GM23338 (cell line): ENCODE results near the gene HEXB. TPM values are rescaled to one million over a fixed set of nuclear protein-coding genes. Genes with fewer than 3 reads are reported as not detected.

Experiments
- ATAC-seq: fragments of 200-7000 bp; cut with Tn5 transposase; 3 replicates; pipeline ENCODE4 v1.9.1; 2020
- DNase-seq: peaks from one replicate; pipeline ENCODE4 v3.0.0-alpha.2; 2015; ENCODE audit warnings: low spot score
- H2AFZ ChIP-seq: fragments of 200-600 bp; sonication (generic); 2 replicates; pipeline ENCODE4 v1.8.0; 2016; ENCODE audit warnings: antibody characterized with exemption, mild to moderate bottlenecking, moderate library complexity
- H3F3A ChIP-seq: fragments of 200-600 bp; sonication (generic); replicated peaks from 2 replicates; pipeline ENCODE4 v1.8.0; 2017; ENCODE audit warnings: antibody characterized with exemption, mixed run types, low read depth
- H3K27ac ChIP-seq: fragments of 200-600 bp; sonication (generic); 2 replicates; pipeline ENCODE4 v1.6.1; 2016; ENCODE audit warnings: low read depth
- H3K27me3 ChIP-seq: fragments of 200-600 bp; sonication (generic); 2 replicates; pipeline ENCODE4 v1.8.0; 2016; ENCODE audit warnings: mild to moderate bottlenecking, mixed run types, moderate library complexity; ENCODE audit not compliant: insufficient read depth
- H3K36me3 ChIP-seq: fragments of 200-600 bp; sonication (generic); 2 replicates; pipeline ENCODE4 v1.8.0; 2016; ENCODE audit warnings: mild to moderate bottlenecking; ENCODE audit not compliant: insufficient read depth
- H3K4me1 ChIP-seq: fragments of 200-600 bp; sonication (generic); 2 replicates; pipeline ENCODE4 v1.8.0; 2016; ENCODE audit warnings: mild to moderate bottlenecking, moderate library complexity; ENCODE audit not compliant: insufficient read depth
- H3K4me2 ChIP-seq: fragments of 200-600 bp; sonication (generic); 2 replicates; pipeline ENCODE4 v1.7.1; 2017; ENCODE audit warnings: mixed run types
- H3K4me3 ChIP-seq: fragments of 200-600 bp; sonication (generic); 2 replicates; pipeline ENCODE4 v1.6.1; 2016; ENCODE audit warnings: mixed run types
- H3K79me2 ChIP-seq: fragments of 200-600 bp; sonication (generic); replicated peaks from 2 replicates; pipeline ENCODE4 v1.8.0; 2017; ENCODE audit warnings: mild to moderate bottlenecking; ENCODE audit not compliant: insufficient read depth
- H3K9me2 ChIP-seq: fragments of 200-600 bp; sonication (generic); 2 replicates; pipeline ENCODE4 v1.8.0; 2017; ENCODE audit not compliant: insufficient read depth
- H4K20me1 ChIP-seq: fragments of 200-600 bp; sonication (generic); replicated peaks from 2 replicates; pipeline ENCODE4 v1.8.0; 2017; ENCODE audit warnings: mild to moderate bottlenecking; ENCODE audit not compliant: insufficient read depth
- H3K27ac Mint-ChIP-seq: 2 replicates; pipeline ENCODE4 v1.8.0; 2020; ENCODE audit warnings: inconsistent platforms, mild to moderate bottlenecking, moderate library complexity, mixed read lengths
- H3K27me3 Mint-ChIP-seq: 3 replicates; pipeline ENCODE4 v1.8.0; 2022; ENCODE audit warnings: low read depth, mild to moderate bottlenecking, moderate library complexity, mixed read lengths, inconsistent platforms; ENCODE audit not compliant: insufficient read depth, poor library complexity
- H3K36me3 Mint-ChIP-seq: 3 replicates; pipeline ENCODE4 v1.8.0; 2021; ENCODE audit warnings: low read depth, mild to moderate bottlenecking, inconsistent platforms, moderate library complexity, mixed read lengths
- H3K4me1 Mint-ChIP-seq: 3 replicates; pipeline ENCODE4 v1.8.0; 2020; ENCODE audit warnings: mild to moderate bottlenecking, inconsistent platforms, mixed read lengths
- H3K4me3 Mint-ChIP-seq: 3 replicates; pipeline ENCODE4 v1.8.0; 2021; ENCODE audit warnings: moderate library complexity, mild to moderate bottlenecking, inconsistent platforms, mixed read lengths
- H3K9me3 Mint-ChIP-seq: 3 replicates; pipeline ENCODE4 v1.8.0; 2020; ENCODE audit warnings: moderate library complexity, mild to moderate bottlenecking, inconsistent platforms, mixed read lengths
- EZH2 ChIP-seq: fragments of 200-600 bp; sonication (generic); IDR thresholded peaks from one replicate; pipeline ENCODE4 v1.8.0; 2017; ENCODE audit warnings: antibody characterized with exemption, mild to moderate bottlenecking, low read depth; ENCODE audit not compliant: unreplicated experiment
- EZH2phosphoT487 ChIP-seq: fragments of 200-600 bp; sonication (generic); IDR thresholded peaks from one replicate; pipeline ENCODE4 v1.8.1; 2018; ENCODE audit warnings: antibody characterized with exemption; ENCODE audit not compliant: unreplicated experiment
- JUNB ChIP-seq: IDR thresholded peaks from one replicate; pipeline ENCODE4 v1.6.1; 2016; ENCODE audit warnings: antibody characterized with exemption; ENCODE audit not compliant: unreplicated experiment
- NANOG ChIP-seq: IDR thresholded peaks from 2 replicates; pipeline ENCODE4 v1.6.1; 2016; ENCODE audit warnings: antibody characterized with exemption, borderline replicate concordance
- POLR2AphosphoS5 ChIP-seq: IDR thresholded peaks from 2 replicates; pipeline ENCODE4 v1.6.1; 2016; ENCODE audit warnings: antibody characterized with exemption, low read depth
- STAT1 ChIP-seq: IDR thresholded peaks from one replicate; pipeline ENCODE4 v1.6.1; 2016; ENCODE audit warnings: antibody characterized with exemption; ENCODE audit not compliant: unreplicated experiment
- ZNF114 ChIP-seq: fragments of 250-450 bp; sonication (Bioruptor Pico); IDR thresholded peaks from 2 replicates; pipeline ENCODE4 v1.5.0; 2020; ENCODE audit warnings: mild to moderate bottlenecking, moderate library complexity
- ZNF331 ChIP-seq: fragments of 250-450 bp; sonication (Bioruptor Pico); IDR thresholded peaks from 2 replicates; pipeline ENCODE4 v1.5.0; 2020; ENCODE audit warnings: low read depth, mild to moderate bottlenecking, moderate library complexity
- polyA plus RNA-seq: library from polyadenylated mRNA; unstranded; fragments of >200 nt; fragmentation: Nextera tagmentation; extraction: Ambion mirVana; gene quantifications from 2 replicates; pipeline ENCODE4 v1.2.1, GENCODE V29; 2016
- total RNA-seq: library from RNA; depleted of rRNA; stranded (reverse); fragments of >200 nt; shearing (Covaris generic); gene quantifications from 2 replicates; pipeline ENCODE4 v1.2.3, GENCODE V29; 2014
- TF ChIP-seq, protein P1 (sequence below): IDR thresholded peaks from 2 replicates; pipeline ENCODE4 v1.6.1; 2016; ENCODE audit warnings: antibody characterized with exemption
- TF ChIP-seq, protein P2 (sequence below): fragments of 250-450 bp; sonication (Bioruptor Pico); IDR thresholded peaks from 2 replicates; pipeline ENCODE4 v1.5.0; 2020; ENCODE audit warnings: mild to moderate bottlenecking, moderate library complexity
- TF ChIP-seq, protein P3 (sequence below): IDR thresholded peaks from one replicate; pipeline ENCODE4 v1.6.1; 2018; ENCODE audit warnings: antibody characterized with exemption; ENCODE audit not compliant: unreplicated experiment

The HEXB gene
- total and polyA plus RNA-seq, 2 experiments from 2014 or later, result 49.2 to 70.8 TPM

DNA sequence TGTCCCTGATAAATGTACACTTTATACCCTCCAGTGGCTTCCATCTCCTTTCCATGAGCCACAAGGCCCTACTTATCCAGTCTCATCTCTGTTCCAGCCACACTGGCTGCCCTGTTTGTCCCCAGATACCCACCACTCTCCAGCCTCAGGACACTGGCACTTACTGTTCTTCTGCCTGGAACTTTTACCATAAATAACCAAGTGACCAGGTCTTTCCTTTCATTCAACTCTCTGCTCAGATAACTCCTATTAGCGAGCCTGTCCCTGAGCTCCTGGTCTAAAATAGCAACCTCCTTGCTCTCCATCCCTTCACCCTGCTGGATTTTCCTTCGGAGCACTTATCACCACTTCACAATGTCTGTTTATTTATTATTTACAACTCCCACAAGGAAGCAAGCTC lies 27.9 kb upstream of the HEXB start:
- Mint-ChIP-seq H3K27me3 (no peaks in the 10 kb centered on the region), H3K27ac (no peak overlapping the region), H3K36me3 (no peaks in the 10 kb centered on the region), H3K4me1 (peaks cover 3% of the 10 kb centered on the region; the same call in 1 of the 3 replicates), H3K9me3 (peaks cover 7% of the 10 kb centered on the region), H3K4me3 (no peak overlapping the region)
- H3K36me3 ChIP-seq, result no peaks in the 10 kb centered on the region; the same call in 1 of the 2 replicates
- no peak overlapping the region for H3K4me3 ChIP-seq
- H2AFZ ChIP-seq, result no peak overlapping the region
- ATAC-seq (no peak), DNase-seq (no peak)
- no peaks in the 10 kb centered on the region for H3F3A ChIP-seq
- no peaks in the 10 kb centered on the region for H4K20me1 ChIP-seq
- H3K27me3 ChIP-seq, result no peaks in the 10 kb centered on the region
- no peak for TF ChIP-seq JUNB
- H3K9me2 ChIP-seq, result 0 out of 2 replicates have a peak, but pooled peaks cover 2% of the 10 kb centered on the region
- no peaks in the 10 kb centered on the region for H3K4me1 ChIP-seq
- no peak overlapping the region for H3K27ac ChIP-seq
- H3K79me2 ChIP-seq, result no peaks in the 10 kb centered on the region
- H3K4me2 ChIP-seq, result no peak overlapping the region

DNA sequence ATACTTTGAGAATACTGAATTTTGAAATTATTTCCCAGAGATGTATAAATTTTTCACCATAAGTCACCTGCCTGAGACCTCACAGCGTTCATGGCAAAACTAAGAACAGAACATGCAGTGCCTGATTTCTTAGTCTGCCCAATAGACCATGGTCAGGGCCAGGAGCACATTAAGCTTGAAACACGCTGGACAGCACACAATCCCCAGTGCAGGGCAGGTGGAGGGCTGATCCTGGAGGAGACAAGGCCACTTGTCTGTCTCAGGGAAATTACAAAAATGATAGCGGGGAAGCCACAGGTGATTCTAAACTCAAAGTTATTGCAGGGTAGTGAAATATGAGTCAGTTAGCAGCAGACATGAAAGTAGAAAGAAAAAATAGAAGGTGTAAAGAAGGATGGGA lies 25.9 kb upstream of the HEXB start:
- Mint-ChIP-seq H3K9me3 (peaks cover 7% of the 10 kb centered on the region), H3K4me1 (no peaks in the 10 kb centered on the region; the same call in 2 of the 3 replicates), H3K4me3 (no peak overlapping the region), H3K36me3 (no peaks in the 10 kb centered on the region), H3K27me3 (no peaks in the 10 kb centered on the region), H3K27ac (no peak overlapping the region)
- Histone ChIP-seq H3K27ac (no peak overlapping the region), H3K4me2 (no peak overlapping the region), H4K20me1 (no peaks in the 10 kb centered on the region), H3K36me3 (no peaks in the 10 kb centered on the region; the same call in 1 of the 2 replicates), H3F3A (no peaks in the 10 kb centered on the region), H3K27me3 (no peaks in the 10 kb centered on the region), H3K9me2 (no peaks in the 10 kb centered on the region), H3K4me1 (no peaks in the 10 kb centered on the region), H3K79me2 (no peaks in the 10 kb centered on the region), H3K4me3 (no peak overlapping the region), H2AFZ (no peak overlapping the region)
- DNase-seq (no peak), ATAC-seq (no peak)
- TF ChIP-seq STAT1, result no peak
- TF ChIP-seq, protein P1, sequence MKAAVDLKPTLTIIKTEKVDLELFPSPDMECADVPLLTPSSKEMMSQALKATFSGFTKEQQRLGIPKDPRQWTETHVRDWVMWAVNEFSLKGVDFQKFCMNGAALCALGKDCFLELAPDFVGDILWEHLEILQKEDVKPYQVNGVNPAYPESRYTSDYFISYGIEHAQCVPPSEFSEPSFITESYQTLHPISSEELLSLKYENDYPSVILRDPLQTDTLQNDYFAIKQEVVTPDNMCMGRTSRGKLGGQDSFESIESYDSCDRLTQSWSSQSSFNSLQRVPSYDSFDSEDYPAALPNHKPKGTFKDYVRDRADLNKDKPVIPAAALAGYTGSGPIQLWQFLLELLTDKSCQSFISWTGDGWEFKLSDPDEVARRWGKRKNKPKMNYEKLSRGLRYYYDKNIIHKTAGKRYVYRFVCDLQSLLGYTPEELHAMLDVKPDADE, result no peak
- TF ChIP-seq NANOG, result no peak
- no peak for TF ChIP-seq EZH2phosphoT487
- no peak for TF ChIP-seq EZH2
- TF ChIP-seq, protein P2, sequence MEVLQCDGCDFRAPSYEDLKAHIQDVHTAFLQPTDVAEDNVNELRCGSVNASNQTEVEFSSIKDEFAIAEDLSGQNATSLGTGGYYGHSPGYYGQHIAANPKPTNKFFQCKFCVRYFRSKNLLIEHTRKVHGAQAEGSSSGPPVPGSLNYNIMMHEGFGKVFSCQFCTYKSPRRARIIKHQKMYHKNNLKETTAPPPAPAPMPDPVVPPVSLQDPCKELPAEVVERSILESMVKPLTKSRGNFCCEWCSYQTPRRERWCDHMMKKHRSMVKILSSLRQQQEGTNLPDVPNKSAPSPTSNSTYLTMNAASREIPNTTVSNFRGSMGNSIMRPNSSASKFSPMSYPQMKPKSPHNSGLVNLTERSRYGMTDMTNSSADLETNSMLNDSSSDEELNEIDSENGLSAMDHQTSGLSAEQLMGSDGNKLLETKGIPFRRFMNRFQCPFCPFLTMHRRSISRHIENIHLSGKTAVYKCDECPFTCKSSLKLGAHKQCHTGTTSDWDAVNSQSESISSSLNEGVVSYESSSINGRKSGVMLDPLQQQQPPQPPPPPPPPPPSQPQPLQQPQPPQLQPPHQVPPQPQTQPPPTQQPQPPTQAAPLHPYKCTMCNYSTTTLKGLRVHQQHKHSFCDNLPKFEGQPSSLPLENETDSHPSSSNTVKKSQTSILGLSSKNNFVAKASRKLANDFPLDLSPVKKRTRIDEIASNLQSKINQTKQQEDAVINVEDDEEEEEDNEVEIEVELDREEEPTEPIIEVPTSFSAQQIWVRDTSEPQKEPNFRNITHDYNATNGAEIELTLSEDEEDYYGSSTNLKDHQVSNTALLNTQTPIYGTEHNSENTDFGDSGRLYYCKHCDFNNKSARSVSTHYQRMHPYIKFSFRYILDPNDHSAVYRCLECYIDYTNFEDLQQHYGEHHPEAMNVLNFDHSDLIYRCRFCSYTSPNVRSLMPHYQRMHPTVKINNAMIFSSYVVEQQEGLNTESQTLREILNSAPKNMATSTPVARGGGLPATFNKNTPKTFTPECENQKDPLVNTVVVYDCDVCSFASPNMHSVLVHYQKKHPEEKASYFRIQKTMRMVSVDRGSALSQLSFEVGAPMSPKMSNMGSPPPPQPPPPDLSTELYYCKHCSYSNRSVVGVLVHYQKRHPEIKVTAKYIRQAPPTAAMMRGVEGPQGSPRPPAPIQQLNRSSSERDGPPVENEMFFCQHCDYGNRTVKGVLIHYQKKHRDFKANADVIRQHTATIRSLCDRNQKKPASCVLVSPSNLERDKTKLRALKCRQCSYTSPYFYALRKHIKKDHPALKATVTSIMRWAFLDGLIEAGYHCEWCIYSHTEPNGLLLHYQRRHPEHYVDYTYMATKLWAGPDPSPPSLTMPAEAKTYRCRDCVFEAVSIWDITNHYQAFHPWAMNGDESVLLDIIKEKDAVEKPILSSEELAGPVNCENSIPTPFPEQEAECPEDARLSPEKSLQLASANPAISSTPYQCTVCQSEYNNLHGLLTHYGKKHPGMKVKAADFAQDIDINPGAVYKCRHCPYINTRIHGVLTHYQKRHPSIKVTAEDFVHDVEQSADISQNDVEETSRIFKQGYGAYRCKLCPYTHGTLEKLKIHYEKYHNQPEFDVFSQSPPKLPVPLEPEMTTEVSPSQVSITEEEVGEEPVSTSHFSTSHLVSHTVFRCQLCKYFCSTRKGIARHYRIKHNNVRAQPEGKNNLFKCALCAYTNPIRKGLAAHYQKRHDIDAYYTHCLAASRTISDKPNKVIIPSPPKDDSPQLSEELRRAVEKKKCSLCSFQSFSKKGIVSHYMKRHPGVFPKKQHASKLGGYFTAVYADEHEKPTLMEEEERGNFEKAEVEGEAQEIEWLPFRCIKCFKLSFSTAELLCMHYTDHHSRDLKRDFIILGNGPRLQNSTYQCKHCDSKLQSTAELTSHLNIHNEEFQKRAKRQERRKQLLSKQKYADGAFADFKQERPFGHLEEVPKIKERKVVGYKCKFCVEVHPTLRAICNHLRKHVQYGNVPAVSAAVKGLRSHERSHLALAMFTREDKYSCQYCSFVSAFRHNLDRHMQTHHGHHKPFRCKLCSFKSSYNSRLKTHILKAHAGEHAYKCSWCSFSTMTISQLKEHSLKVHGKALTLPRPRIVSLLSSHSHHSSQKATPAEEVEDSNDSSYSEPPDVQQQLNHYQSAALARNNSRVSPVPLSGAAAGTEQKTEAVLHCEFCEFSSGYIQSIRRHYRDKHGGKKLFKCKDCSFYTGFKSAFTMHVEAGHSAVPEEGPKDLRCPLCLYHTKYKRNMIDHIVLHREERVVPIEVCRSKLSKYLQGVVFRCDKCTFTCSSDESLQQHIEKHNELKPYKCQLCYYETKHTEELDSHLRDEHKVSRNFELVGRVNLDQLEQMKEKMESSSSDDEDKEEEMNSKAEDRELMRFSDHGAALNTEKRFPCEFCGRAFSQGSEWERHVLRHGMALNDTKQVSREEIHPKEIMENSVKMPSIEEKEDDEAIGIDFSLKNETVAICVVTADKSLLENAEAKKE (CRISPR knock-in tag), result no peak
- TF ChIP-seq ZNF114 (CRISPR knock-in tag), result no peak
- TF ChIP-seq JUNB, result no peak
- TF ChIP-seq, protein P3, sequence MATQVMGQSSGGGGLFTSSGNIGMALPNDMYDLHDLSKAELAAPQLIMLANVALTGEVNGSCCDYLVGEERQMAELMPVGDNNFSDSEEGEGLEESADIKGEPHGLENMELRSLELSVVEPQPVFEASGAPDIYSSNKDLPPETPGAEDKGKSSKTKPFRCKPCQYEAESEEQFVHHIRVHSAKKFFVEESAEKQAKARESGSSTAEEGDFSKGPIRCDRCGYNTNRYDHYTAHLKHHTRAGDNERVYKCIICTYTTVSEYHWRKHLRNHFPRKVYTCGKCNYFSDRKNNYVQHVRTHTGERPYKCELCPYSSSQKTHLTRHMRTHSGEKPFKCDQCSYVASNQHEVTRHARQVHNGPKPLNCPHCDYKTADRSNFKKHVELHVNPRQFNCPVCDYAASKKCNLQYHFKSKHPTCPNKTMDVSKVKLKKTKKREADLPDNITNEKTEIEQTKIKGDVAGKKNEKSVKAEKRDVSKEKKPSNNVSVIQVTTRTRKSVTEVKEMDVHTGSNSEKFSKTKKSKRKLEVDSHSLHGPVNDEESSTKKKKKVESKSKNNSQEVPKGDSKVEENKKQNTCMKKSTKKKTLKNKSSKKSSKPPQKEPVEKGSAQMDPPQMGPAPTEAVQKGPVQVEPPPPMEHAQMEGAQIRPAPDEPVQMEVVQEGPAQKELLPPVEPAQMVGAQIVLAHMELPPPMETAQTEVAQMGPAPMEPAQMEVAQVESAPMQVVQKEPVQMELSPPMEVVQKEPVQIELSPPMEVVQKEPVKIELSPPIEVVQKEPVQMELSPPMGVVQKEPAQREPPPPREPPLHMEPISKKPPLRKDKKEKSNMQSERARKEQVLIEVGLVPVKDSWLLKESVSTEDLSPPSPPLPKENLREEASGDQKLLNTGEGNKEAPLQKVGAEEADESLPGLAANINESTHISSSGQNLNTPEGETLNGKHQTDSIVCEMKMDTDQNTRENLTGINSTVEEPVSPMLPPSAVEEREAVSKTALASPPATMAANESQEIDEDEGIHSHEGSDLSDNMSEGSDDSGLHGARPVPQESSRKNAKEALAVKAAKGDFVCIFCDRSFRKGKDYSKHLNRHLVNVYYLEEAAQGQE, result no peak
- TF ChIP-seq ZNF331 (CRISPR knock-in tag), result no peak
- TF ChIP-seq POLR2AphosphoS5, result no peak
